ENCODE results near the gene ADGRD2. TPM values are rescaled to one million over a fixed set of nuclear protein-coding genes. Genes with fewer than 3 reads are reported as not detected.

The ADGRD2 gene
- total RNA-seq, 1 donor from 2014 or later, result not detected

- Mint-ChIP-seq H3K36me3 (ENCODE audit: unreplicated experiment) (no peaks in the 10 kb centered on the region), H3K4me3 (ENCODE audit: unreplicated experiment) (no peak overlapping the region)
- no peak for TF ChIP-seq CTCF (IDR thresholded peaks at IDR 0.05; ENCODE audit: partially characterized antibody, unreplicated experiment)
Observed at GRCh38 chr9:124473310-124473709, 23.1 kb downstream of the ADGRD2 start.

GRCh38 chr9:124474151-124474550, 23.9 kb downstream of the ADGRD2 start:
- Mint-ChIP-seq H3K4me1 (ENCODE audit: low read depth, unreplicated experiment) (peaks cover 2% of the 10 kb centered on the region), H3K27me3 (ENCODE audit: unreplicated experiment) (peaks cover 5% of the 10 kb centered on the region), H3K27ac (ENCODE audit: unreplicated experiment) (no peak overlapping the region), H3K9me3 (ENCODE audit: unreplicated experiment) (no peaks in the 10 kb centered on the region), H3K4me3 (ENCODE audit: unreplicated experiment) (no peak overlapping the region), H3K36me3 (ENCODE audit: unreplicated experiment) (no peaks in the 10 kb centered on the region)
- DNase-seq, result no peak
- no peak for TF ChIP-seq CTCF (IDR thresholded peaks at IDR 0.05; ENCODE audit: partially characterized antibody, unreplicated experiment)

More at GRCh38 chr9:124473310-124473709, 23.1 kb downstream of the ADGRD2 start:
- Mint-ChIP-seq H3K27ac (ENCODE audit: unreplicated experiment) (no peak overlapping the region), H3K27me3 (ENCODE audit: unreplicated experiment) (peaks cover 7% of the 10 kb centered on the region), H3K4me1 (ENCODE audit: low read depth, unreplicated experiment) (peaks cover under 1% of the 10 kb centered on the region), H3K9me3 (ENCODE audit: unreplicated experiment) (peaks cover 2% of the 10 kb centered on the region)
- no peak for DNase-seq

- H3K4me1 Mint-ChIP-seq (ENCODE audit: low read depth, unreplicated experiment), result peaks cover 2% of the 10 kb centered on the region
- H3K4me3 Mint-ChIP-seq (ENCODE audit: unreplicated experiment), result no peak overlapping the region
- no peak for DNase-seq
- no peak overlapping the region for H3K27ac Mint-ChIP-seq (ENCODE audit: unreplicated experiment)
- H3K36me3 Mint-ChIP-seq (ENCODE audit: unreplicated experiment), result no peaks in the 10 kb centered on the region
- no peak for TF ChIP-seq CTCF (IDR thresholded peaks at IDR 0.05; ENCODE audit: partially characterized antibody, unreplicated experiment)
- peaks cover 9% of the 10 kb centered on the region for H3K27me3 Mint-ChIP-seq (ENCODE audit: unreplicated experiment)
- peaks cover 2% of the 10 kb centered on the region for H3K9me3 Mint-ChIP-seq (ENCODE audit: unreplicated experiment)
Observed at GRCh38 chr9:124475158-124475867, 25.1 kb downstream of the ADGRD2 start.

- DNase-seq, result no peak
- peaks cover 2% of the 10 kb centered on the region for H3K9me3 Mint-ChIP-seq (ENCODE audit: unreplicated experiment)
- H3K4me3 Mint-ChIP-seq (ENCODE audit: unreplicated experiment), result no peak overlapping the region
- peaks cover 9% of the 10 kb centered on the region for H3K27me3 Mint-ChIP-seq (ENCODE audit: unreplicated experiment)
- H3K4me1 Mint-ChIP-seq (ENCODE audit: low read depth, unreplicated experiment), result peaks cover 2% of the 10 kb centered on the region
- no peak for TF ChIP-seq CTCF (IDR thresholded peaks at IDR 0.05; ENCODE audit: partially characterized antibody, unreplicated experiment)
- no peaks in the 10 kb centered on the region for H3K36me3 Mint-ChIP-seq (ENCODE audit: unreplicated experiment)
- H3K27ac Mint-ChIP-seq (ENCODE audit: unreplicated experiment), result no peak overlapping the region
Observed at GRCh38 chr9:124475868-124476690, 25.8 kb downstream of the ADGRD2 start.

- no peak overlapping the region for H3K27ac Mint-ChIP-seq (ENCODE audit: unreplicated experiment)
- peaks cover 2% of the 10 kb centered on the region for H3K4me1 Mint-ChIP-seq (ENCODE audit: low read depth, unreplicated experiment)
- no peak overlapping the region for H3K4me3 Mint-ChIP-seq (ENCODE audit: unreplicated experiment)
- no peaks in the 10 kb centered on the region for H3K36me3 Mint-ChIP-seq (ENCODE audit: unreplicated experiment)
- peaks cover 9% of the 10 kb centered on the region for H3K27me3 Mint-ChIP-seq (ENCODE audit: unreplicated experiment)
- H3K9me3 Mint-ChIP-seq (ENCODE audit: unreplicated experiment), result peaks cover 2% of the 10 kb centered on the region
- TF ChIP-seq CTCF (IDR thresholded peaks at IDR 0.05; ENCODE audit: partially characterized antibody, unreplicated experiment), result peak; percentile 20
- no peak for DNase-seq
Observed at GRCh38 chr9:124477211-124477647, 27.0 kb downstream of the ADGRD2 start.

All from glutamatergic neuron (in vitro differentiated cells).